ENCODE data around the gene OR8B8.
"Not testable (repeated sequence)": the region's sequence is repeated elsewhere in the genome, so short reads cannot be mapped to it uniquely, and the experiment has no call there.

The OR8B8 gene, protein sequence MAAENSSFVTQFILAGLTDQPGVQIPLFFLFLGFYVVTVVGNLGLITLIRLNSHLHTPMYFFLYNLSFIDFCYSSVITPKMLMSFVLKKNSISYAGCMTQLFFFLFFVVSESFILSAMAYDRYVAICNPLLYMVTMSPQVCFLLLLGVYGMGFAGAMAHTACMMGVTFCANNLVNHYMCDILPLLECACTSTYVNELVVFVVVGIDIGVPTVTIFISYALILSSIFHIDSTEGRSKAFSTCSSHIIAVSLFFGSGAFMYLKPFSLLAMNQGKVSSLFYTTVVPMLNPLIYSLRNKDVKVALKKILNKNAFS

DNA sequence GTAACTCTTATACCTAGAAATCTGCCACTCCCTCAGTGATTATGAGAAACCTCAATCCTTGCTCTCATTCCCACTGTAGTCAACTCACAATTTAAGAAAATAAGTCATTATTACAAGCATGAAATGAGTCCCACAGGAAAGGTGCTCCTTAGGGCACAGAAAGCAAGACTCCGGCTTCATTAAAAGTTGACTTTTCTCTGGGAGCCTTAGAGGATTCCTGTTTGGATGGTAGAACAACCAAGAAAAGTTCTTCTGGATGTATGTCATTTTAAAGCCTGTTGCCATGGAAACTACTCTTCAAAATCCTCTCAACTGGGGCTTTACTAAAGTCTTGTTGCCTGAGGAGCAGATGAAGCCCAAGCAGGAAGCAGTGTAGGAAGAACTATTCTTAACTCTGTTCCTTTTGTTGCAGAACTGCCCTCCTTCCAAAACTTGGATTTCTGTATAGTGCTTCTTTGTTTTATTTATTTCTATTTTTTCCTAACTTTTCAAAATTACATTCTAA is at the start of gene OR8B8:
OR8B8 (minus strand) TSS at position 51 of the 505 bp plus-strand sequence. CDS start 4,611 bp downstream, outside the sequence.
- no peak for DNase-seq (ENCODE audit: low read depth in 2 of 2, low spot score in 1 of 2)

DNA sequence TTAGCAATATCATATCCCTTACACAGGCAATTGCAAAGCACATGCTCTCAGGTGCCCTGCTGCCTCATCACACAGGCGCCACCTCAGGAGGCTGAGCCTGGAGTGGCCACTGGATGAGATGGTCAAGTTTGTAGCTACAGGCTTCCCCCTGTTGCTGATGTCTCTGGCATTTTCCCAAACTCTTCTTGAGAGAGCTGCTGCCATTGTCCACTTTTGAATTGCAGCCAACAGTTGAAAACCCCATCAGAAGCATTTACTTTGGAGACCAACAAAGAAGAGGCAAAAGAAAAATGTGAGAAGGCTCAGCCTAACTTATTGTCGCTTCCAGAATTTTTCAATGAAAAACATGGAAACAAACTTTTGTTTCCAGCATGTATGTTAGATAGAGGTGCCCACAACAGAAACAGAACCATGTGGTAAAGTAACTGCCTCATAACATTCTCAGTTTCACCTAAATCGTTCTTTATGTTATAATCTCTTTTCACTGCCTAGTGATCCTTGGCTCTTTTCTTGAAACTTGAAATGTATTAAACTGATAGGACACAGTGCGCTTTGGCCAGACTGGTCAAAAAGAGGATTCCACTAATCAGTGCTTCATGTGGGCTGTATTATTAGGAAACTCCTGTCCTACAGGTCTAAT is 47.6 kb upstream of the OR8B8 start:
- DNase-seq (ENCODE audit: low read depth in 2 of 2, low spot score in 1 of 2): no peak

DNA sequence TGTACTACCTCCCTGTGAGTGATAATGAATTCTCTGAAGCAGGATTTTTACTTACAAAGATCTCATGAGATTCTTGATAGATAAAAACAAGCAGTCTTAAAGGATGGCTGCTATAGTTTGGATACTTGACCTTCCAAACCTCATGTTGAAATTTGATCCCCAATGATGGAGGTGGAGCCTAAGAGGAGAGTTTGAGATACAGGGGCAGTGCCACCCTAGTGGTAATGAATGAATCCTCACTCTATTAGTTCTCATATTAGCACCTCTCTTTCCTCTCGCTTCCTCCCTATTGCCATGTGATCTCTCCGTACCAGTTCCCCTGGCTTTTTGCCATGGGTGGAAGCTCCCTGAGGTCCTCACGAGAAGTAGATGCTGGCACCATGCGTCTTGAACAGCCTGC is 37.9 kb upstream of the OR8B8 start:
- no peak for DNase-seq (ENCODE audit: low read depth in 2 of 2, low spot score in 1 of 2)

GRCh38 chr11:124482362-124483147 is 37.1 kb upstream of the OR8B8 start:
- DNase-seq (ENCODE audit: low read depth in 2 of 2, low spot score in 1 of 2): no peak

DNA sequence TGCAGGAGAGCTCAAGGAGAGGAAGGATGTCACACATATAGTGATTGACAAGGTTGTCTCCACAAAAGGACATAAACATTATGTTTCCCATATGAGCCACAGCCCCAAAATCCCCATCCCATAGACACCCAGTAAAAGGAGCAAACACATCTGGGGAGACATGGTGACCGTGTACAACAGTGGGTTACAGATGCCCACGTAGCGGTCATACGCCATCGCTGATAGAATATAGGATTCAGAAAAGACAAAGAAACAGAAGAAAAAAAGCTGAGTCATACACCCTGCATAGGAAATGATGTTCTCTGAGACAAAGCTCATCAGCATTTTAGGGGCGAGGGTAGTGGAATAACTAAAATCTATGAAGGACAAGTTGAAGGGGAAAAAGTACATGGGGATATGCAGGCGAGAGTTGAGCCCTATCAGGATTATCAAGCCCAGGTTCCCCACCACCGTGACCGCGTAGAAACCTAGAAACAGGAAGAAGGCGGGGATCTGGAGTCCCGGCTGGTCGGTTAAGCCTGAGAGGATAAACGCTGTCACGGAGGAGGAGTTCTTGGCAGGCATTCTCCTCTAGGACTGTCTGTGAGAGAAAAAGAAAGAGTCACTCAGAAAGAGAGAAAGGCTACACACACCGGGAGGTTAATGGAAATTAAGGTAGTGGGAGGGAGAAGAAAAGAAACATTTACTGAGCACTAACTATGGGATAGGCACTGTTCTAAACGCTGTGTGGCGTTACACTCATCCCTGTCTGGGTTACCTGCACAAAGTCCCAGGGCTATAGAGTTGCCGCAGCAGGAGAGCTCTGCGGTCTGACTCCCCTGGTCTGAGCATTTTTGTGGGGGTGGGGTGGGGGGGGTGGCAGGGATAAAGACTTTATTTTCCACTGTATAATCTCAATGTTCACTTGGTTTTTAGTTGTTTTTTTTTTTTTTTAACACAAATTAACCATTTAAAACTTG is 36.1 kb upstream of the OR8B8 start:
- no peak for DNase-seq (ENCODE audit: low read depth in 2 of 2, low spot score in 1 of 2)

DNA sequence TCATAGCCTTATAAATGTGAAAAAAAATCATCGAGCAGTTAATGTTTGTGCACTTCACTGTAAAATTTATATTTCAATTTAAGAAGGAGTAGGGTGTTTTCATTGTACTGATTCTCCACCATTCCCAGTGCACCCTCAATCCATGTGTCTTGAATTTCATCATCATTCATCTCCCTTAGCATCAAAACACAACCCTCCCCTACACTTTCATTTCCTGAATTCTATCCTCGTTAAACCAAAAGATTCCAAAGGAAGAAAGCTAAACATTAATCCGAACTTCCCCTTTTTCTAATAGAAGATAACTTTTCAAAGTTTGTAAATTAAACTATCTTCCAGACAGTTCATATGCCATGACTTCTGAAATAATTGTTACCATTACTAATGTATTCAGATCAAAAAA is 34.1 kb upstream of the OR8B8 start:
- DNase-seq (ENCODE audit: low read depth in 2 of 2, low spot score in 1 of 2): no peak

DNA sequence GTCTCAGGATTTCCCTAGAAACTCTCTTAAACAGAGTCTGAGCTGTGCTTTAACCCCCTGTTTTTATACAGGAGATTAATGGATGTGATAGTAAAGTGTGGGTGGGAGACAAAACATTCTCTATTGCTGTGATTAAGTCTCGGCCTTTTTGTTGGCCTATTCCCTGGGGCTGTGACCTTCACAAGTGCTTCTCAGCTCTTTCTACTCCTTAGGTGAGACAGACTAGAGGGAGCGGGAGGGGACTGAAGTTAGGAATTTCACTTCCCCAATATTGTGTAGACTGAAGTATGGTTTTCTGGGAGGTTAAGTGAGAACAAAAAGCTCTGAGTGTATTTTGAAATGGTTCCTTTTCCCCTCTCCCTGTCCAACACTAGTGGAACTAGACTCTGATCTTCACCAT is 29.8 kb upstream of the OR8B8 start:
- no peak for DNase-seq (ENCODE audit: low read depth in 2 of 2, low spot score in 1 of 2)

DNA sequence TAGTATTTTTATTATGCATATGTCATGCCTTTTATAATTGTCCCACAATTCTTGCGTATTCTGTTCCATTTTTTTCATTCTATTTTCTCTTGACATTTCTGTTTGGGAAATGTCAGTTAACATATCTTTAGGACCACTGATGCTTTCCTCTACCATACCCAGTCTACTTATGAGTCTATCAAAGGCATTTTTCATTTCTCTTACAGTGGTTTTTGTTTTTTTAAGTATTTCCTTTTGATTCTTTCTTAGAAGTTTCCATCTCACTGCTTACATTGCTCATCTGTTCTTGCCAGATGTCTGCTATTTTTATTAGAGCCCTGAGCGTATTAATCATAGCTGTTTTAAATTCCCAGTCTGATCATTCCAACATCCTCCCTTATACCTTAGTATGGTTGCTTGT is 29.3 kb upstream of the OR8B8 start:
- no peak for DNase-seq (ENCODE audit: low read depth in 2 of 2, low spot score in 1 of 2)

DNA sequence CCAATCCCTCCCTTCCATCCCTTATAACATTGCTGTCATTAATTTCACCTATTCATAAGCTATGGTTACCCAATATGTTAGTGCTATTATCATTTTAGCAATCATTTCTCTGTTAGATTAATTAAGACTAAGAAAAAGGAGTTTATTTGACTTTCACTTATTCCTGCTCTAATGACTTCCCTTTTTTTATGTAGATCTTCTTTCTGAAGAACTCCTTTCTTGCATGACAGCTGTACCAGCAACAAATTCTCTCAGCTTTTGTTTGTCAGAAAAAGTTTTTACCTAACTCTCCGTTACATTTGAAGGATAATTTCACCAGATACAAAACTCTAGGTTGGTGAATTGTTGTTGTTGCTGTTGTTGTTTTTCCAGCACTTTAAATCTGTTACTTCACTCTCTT is 28.6 kb upstream of the OR8B8 start:
- DNase-seq (ENCODE audit: low read depth in 2 of 2, low spot score in 1 of 2): no peak

- DNase-seq (ENCODE audit: low read depth in 2 of 2, low spot score in 1 of 2): no peak
Measured at GRCh38 chr11:124473476-124473875, 28.0 kb upstream of the OR8B8 start.

DNA sequence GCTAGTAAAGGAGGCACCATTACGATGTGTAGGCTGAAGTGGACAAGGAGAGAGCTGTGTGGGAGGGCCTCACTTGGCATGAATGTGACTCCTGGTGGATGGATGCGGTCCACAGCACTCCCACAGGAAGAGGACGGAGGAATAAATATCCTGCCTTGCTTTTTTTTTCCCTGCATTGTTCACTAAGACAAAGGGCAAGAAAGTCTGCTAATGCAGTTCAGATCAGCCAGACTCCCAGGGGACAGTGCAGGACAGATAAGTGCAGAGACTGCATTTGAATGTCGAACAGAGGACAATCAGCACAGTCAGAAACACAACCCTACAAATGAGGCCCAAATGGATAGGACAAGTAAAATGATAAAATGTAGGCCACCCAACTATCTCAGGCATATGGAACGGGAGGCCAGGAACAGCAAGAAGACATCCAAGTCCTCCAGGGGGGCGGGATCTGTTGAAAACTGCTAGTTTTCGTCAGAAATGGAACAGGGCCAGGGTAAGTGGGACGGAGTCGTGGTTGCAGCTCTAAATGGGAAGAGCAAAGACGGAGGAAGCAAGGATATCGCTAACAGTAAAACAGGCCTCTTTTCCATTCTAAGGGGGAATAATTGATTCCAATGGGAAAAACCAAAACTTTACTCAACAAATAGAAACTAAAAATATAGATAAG is 25.2 kb upstream of the OR8B8 start:
- no peak for DNase-seq (ENCODE audit: low read depth in 2 of 2, low spot score in 1 of 2)

DNA sequence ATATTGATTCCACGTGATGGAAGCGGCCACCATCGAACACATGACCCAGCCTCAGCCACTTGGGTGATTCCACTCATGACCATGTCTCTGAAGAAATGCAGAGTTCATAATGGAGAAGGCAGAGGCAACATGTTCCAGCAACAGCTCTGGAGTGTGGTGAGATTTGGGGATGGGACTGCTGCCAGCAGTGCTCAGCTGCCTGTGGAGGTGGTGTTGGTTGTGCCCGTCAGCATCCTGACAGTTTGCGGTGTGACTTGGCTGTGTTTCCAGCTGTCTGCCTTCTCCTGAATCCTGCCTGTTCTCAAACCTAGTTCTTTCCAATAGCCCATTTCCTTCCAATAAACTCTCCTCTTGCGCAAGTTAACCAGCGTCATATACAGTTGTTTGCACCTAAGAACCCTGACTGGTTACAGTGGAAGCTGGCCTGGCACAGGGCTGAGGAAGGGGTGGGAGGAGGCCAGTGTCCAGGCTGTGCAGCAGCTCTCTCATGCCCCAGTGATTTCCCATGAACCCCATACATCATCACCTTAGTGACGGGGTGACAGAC is 22.0 kb upstream of the OR8B8 start:
- DNase-seq (ENCODE audit: low read depth in 2 of 2, low spot score in 1 of 2): no peak

GRCh38 chr11:124465368-124465767 is 19.9 kb upstream of the OR8B8 start:
- DNase-seq (ENCODE audit: low read depth in 2 of 2, low spot score in 1 of 2): no peak

- DNase-seq (ENCODE audit: low read depth in 2 of 2, low spot score in 1 of 2): no peak
Measured at GRCh38 chr11:124463990-124464389, 18.5 kb upstream of the OR8B8 start.

DNA sequence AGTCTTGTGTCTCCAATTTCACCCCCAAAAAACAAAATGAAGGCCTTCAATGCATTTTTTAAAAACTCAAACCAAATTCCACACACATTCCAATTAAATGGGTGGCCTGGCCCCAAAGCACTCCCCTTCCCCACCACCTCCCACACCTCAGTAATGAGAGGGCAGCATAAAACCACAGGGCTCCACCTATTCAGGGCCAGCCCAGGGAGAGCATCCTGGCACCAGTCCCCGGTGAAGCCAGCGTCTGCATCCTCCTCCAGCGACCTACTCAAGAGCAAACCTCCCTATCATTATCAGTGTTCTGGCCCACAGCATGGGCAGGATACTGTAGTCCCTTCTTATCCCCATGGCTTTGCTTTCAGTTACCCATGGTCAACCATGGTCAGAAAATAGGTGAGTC is 17.8 kb upstream of the OR8B8 start:
- no peak for DNase-seq (ENCODE audit: low read depth in 2 of 2, low spot score in 1 of 2)

- DNase-seq (ENCODE audit: low read depth in 2 of 2, low spot score in 1 of 2): no peak
Measured at GRCh38 chr11:124460459-124460858, 15.0 kb upstream of the OR8B8 start.

GRCh38 chr11:124459379-124459778 is 13.9 kb upstream of the OR8B8 start:
- DNase-seq (ENCODE audit: low read depth in 2 of 2, low spot score in 1 of 2): not testable (repeated sequence)

DNA sequence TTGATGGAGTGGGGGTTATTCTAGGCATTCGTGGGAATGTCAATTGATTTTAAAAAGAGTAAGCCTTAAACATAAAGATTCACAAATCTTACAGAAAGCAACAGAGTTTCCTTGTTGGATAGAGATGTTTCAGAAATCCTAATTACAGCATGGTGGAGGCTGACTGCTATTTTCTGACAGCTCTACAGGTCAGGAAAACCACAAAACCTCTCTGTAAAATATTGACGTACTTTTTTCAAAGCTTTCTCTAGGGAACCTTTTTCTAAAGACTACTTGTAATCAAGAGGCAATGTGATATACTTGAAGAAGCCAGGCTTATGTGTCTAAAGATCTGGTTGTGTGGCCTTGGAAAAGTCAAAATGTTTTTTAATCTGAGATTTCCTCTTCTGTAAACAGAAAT is 9.1 kb upstream of the OR8B8 start:
- DNase-seq (ENCODE audit: low read depth in 2 of 2, low spot score in 1 of 2): no peak

- no peak for DNase-seq (ENCODE audit: low read depth in 2 of 2, low spot score in 1 of 2)
Measured at GRCh38 chr11:124446916-124447315, 1.4 kb upstream of the OR8B8 start.

DNA sequence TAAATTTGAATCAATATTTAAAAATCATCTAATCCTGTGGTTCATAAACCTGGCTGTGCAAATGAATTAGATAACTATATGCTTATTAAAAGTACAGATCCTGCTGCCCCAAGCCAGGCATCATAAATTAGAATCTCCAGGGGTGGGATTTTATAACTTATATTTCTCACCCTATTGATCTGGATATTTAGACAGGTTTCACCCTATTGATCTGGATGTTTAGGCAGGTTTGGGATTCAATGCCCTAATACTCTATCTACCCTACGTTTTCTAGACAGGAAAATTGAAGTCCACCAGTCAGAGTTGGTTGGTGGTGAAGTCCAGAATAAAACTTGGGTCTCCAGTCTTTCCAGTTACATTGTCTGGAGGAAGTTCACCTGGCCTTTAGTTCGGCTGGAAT is 2.6 kb downstream of the OR8B8 start:
- no peak for DNase-seq (ENCODE audit: low read depth in 2 of 2, low spot score in 1 of 2)

All from stimulated activated CD8-positive, alpha-beta memory T cell treated with anti-CD3 and anti-CD28 coated beads, Interleukin-4, amount 100 ng/mL, for 4 hours (primary cell).